GM21825 (cell line): ENCODE results near the gene XRCC3.

ENCODE experiments used
- ATAC-seq: cut with Tn5 transposase; IDR thresholded peaks from one replicate; pipeline ENCODE4 v1.9.1; 2021; ENCODE audit warnings: mild to moderate bottlenecking, moderate library complexity; ENCODE audit not compliant: unreplicated experiment

XRCC3 gene

DNA sequence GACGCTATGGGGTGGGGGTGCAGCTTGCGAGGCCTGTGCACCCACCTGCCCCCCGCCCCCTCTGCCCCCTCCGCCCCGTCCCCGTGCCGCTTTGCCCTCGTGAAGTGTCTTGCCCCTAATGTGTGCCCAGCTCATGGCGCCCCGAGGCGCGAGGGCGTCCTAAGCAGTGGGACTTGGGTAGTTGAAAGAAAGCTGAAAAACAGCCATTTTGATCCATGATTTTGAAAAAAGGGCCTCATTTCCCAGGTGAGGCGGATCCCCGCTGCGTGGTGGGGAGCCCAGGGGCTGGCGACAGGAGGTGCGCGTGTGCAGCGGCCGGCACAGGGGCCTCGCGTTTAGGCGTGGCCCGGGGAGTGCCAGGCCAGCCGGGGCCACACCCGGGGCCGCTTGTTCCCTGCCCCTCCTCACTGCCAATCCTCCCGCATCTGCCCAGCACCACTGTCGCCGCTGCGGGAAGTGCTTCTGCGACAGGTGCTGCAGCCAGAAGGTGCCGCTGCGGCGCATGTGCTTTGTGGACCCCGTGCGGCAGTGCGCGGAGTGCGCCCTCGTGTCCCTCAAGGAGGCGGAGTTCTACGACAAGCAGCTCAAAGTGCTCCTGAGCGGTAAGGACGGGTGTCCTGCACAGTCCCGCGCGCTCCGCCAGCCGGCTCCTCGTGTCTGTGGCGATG lies 12.2 kb upstream of the XRCC3 start:
- ATAC-seq: no peak

DNA sequence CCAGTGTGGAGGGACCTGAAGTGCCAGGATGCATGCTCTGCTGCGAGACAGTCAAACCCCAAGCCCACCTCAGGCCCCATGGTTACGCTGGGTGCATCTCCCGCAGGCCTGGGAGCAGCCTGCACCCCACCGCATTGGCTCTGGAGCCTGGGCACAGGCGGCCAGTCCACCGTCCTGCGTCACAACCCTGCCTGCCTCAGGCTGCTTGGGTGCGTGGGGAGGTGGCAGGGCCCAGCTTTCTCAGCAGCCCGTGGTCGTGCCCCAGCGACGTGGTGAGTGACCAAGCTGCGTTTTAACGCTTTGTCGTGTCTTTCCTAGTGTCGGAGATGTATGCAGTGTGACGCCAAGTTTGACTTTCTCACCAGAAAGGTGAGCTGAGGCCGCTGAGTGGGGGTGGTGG lies 11.2 kb upstream of the XRCC3 start:
- ATAC-seq: no peak

DNA sequence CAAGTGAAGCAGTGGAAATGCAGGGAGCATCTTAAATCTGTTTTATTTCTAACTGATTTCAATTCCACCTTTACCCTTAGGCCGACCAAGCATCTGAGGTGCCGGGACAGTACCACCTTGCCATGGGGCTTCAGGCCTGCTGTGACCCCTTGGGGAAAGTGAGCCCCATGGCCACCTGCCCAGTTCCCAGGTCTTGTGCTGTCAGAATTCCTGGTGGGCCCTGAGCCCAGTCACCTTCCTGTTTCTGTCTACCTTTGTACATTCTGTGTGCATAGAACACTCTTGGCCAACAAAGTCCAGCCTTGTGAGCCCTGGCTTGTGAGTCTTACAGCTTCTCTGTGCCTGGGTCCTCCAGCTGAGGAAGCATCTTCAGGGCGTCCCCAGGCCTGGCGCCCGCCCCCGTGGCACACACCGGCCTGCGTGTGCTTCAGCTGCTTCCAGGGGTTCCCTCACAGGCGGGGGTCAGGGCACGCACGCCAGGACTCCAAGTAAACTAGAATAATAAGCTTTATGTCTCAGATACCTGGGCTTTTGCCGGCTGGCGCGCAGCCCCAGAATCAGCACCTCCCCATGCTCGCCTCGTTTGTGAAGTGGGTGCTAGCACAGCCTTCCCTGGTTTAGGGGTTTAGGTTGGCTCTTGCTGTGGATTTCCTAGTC lies 10.6 kb upstream of the XRCC3 start:
- ATAC-seq: no peak

DNA sequence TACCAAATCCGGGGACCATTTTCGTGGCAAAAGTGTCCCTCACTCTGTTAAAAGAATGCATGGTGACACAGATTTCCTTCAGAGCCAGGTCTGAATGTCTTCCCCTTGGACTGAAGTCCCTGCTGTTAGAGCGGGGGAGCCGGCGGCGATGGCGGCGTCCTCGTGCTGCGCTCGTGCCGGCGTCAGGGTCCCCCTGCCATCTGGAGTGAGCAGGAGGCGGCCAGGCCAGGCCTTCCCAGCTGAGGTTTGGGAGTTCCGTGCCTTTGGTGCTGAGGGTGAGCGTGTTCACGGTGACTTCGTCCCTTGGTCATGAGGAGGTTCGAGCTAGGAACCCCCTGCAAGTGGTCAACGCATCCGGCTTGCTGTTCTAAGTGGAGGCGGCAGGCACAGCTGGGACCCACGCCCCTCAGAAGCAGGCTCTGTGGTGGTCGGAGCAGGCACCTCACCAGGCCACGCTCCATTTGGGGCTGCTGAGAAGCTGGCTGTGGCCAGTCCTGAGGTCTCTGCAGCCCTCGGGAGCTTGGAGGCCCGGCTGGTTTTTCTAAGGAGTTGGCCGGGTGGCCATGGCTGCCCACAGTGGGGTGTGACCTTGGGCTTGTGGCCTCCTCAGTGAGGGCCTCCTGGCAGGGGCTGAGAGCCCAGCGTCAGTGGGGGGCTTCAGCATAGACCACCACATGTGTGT lies 9.9 kb upstream of the XRCC3 start:
- no peak for ATAC-seq

DNA sequence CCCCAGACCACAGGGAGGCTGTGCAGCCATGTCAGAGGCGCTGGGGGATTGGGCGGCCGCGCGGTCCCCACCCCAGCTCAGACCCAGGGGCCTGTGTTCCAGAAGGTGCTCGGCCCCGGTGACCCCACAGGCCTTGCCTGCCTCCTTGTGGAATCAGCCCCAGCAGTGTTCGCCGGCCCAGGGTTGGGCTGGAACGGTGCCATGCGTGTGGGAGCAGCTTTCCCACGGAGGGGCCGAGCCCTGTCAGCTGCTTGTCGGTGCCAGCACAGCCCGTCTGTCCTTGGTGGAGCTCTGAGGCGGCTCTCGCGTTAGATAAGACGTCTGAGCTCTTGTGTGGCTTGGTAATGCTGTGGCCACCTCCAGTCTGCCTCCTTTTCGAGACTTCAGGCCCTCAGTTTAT lies 8.9 kb upstream of the XRCC3 start:
- ATAC-seq: no peak

DNA sequence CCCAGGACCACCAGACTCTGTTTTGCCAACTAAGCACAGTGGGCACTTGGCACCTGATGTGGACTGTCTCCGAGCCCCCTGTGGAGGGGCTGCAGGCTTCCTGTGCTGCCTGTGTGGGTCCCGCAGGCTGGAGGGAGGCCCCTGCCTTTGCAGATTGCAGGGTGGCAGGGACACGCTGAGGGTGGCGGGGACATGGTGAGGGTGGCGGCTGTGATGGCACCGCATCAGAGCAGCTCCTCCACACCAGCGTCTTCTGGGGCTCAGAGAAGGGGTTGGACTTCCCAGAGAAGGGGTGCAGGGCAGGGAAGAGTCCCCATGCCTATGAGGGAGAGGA lies 8.5 kb upstream of the XRCC3 start:
- no peak for ATAC-seq

DNA sequence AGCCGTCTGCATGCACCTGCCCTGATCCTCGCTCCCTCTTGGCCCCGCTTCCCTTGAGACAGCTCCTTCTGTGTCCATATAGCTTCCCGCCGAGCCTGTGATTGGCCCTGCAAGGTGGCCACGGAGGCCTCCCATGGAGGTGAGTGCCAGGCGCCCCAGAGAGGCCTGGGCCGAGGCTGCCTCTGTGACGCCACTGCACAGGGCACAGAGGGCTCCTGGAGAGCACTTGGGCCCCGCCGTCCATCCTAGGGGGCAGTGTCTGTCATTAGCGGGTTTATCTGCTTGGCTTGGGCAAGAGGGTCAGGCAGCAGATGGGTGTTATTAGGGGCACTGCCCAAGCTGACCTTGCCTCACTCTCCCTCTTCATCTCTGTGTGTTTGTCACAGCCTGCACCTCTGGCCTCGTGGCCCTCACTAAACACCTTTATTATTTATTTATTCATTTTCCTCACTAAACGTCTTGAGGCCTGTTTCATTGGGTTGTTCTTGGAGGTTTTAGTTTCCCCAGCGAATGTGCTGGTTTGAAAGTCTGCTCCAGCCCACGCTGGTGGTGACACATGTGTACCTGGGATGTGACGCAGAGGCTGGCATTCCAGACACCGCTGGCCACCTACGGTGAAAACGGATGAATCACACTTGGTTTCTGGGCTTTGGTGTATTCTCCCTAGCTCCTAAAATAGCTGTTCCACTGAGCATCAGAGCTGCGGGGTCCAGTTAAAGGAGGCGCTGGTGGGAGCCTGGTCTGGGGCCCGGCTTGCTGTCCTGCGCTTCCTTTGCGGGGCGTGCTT lies 6.3 kb upstream of the XRCC3 start:
- no peak for ATAC-seq

DNA sequence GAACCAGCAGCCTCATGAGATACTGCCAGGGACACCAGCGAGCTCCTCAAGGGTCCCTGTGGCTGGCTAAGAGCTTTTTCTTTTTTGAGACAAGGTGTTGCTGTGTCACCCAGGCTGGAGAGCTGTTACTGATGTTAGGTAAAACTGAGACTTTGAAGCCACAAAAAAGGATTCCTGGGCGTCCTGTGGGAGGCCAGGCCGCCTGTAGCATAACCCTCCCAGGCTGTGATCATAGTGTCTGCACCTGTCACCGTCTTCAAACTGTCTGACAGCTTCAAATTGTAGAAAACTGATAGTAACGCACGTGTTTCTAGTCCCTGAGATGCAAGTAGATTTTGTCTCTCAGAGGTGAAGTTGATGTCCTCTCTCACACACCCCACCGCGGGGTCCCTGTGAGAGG lies 4.5 kb upstream of the XRCC3 start:
- ATAC-seq: no peak

DNA sequence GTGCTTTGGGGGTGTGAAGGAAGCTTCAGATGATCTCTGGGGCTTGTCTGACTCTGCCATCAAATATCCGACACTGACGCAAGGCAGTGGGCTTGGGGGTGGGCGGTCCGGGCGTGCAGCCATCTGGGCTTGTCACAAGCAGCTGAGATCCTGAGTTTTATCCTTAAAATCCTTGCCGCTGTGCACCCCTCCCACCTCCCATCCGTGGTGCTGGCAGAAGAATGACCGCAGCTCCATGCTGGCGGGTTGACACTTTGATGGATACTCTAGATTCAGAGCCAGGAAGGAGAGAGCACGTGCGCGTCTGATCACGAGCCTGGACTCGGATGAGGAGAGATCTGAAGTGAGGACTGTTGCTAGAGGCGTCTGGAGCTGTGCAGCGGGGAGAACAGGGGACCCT lies 3.3 kb upstream of the XRCC3 start:
- ATAC-seq: no peak

DNA sequence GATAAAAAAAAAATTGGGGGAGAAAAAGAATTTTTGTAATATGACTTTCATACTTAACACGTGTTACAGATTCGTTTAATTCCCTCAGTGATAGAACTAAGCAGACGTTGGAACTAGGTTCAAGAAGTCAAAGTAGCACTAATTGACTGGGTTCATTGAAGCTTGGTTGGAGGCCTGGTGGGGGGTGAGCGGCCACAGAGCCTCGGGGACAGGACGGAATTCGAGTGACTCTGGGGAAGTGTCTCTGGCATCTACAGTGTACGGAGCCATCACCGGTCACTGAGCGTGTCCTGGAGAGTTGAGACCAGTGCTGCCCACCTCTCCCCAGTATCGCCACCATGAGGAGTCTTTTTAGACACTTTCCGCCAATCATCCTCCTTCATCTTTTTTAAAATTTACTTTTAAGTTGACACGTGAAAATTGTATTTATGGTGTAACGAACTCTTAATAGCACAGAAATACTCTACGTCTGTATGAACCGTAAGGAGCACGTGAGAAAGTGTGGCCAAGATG lies 1.7 kb upstream of the XRCC3 start:
- ATAC-seq: no peak

DNA sequence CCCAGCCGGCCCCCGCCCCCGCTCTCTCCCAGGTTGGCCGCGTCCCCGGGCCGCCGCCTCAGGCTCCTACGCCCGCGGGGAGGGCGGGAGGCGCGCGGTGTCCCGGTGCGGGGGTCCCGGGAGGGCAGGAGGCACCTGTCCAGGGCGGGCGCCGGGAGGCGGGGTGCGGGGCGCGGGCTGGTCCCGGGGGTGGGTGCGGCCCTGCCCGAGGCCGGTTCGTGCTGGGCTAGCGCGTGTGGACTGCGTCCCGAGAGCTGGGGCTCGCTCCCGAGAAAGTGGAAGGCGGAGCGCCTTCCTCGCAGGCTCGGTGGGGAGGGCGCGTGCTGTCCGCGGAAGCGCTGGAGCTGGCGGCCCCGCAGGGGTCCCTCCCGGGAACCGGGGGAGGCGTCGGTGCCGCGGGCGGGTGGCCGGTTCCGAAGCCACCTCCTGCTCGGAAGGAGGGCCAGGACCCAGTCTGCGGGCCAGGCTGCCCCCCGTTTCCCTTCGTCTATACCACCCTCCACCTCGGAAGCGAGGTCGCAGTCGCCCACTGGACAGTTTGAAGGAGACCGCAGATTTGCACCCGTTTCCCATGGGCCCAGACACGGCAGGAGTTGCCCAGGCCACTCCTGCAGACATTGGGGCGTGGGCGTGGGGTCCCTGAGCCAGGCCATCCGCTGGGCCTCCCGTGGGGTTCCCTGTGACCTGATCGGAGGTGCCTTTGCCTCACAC lies 995 bp upstream of the XRCC3 start:
- ATAC-seq: peak; percentile 3

DNA sequence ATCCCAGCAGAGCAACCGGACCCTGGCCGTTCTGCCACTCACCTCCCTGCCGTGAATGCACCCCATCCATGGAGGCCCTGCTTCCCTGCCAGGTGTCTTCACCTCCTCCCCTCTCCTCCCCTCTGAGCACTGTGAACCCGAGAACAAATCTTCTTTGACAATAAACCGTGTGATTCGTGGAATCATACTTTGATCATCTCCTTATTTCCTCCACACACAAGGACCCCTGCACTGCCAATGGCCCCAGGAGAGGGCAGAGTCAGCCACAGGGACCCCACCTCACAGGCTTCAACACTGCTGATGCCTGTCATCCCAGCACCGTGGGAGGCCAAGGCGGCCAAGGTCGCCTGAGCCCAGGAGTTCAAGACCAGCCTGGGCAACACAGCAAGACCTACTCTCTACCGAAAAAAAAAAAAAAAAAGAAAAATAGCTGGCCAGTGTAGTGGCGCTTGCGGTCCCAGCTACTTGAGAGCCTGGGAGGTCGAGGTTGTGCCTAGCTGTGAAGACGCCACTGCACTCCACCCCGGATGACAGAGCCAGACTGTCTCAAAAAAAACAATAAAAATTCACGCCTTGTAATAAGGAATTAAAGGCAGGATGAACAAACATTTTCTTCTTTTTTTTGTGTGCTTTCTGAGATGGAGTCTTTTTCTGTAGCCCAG lies 1.1 kb downstream of the XRCC3 start:
- no peak for ATAC-seq

DNA sequence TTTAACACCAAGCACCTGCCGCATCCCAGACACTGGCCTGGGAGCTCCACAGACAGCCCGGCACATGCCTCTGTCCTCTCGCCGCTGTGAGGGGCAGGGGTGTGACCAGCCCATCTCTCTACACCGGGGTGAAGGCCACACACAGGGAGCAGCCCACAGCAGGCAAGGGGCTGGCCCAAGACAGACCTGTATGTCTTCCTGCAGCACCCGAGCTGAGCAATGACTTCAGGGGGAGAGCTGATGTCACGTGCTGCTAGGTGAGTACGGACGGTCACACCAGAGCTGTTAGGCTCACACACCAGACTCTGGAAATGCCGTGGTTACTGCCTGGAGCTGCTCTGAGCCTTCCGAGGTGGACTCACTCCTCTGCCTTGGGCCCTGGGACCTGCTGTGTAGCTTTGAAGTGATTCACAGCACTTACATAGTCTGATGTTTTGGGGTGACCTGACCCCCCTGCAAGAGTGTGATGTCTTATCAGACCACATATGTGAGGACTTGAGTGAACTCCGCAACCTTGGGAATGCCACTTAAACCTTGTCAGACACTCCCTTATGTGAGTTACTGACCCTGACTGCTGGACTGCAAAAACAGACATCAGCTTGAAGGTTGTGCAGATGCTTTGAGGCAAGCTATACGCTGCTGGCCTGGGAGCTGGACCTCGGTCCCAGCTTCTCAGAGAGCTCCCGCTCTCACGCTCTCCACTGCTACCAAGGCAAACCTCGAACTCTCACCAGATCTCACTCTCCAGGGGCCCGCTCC lies 1.8 kb downstream of the XRCC3 start:
- ATAC-seq: no peak

DNA sequence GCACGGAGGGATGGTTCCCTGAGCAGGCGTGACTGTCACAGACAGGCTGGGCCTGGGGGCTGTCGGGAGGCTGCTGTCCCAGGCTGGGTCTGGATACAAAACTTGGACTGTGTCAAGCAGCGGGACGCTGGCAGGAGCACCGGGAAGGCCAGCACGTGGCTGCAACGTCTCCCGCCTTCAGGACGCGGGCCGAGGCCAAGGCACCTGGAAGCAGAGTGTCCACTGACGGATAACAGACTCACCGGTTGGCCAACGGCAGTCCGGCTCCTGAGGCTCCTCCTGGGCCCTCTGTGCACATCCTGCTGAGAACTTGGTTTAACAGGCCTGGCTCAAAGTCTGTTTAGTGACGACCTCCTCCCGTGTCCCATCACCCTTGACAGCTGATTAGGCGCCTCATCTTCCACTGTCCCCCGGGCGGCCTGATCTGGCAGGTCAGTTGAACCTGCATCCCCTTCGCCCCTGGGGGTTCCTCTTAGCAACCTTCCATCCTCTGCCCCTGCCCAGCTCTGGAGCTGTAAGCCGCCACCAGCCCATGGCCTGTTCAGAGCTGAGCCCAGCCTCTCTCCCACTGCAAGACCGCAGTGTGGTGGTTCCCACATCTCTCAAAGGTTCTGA lies 2.5 kb downstream of the XRCC3 start:
- no peak for ATAC-seq

DNA sequence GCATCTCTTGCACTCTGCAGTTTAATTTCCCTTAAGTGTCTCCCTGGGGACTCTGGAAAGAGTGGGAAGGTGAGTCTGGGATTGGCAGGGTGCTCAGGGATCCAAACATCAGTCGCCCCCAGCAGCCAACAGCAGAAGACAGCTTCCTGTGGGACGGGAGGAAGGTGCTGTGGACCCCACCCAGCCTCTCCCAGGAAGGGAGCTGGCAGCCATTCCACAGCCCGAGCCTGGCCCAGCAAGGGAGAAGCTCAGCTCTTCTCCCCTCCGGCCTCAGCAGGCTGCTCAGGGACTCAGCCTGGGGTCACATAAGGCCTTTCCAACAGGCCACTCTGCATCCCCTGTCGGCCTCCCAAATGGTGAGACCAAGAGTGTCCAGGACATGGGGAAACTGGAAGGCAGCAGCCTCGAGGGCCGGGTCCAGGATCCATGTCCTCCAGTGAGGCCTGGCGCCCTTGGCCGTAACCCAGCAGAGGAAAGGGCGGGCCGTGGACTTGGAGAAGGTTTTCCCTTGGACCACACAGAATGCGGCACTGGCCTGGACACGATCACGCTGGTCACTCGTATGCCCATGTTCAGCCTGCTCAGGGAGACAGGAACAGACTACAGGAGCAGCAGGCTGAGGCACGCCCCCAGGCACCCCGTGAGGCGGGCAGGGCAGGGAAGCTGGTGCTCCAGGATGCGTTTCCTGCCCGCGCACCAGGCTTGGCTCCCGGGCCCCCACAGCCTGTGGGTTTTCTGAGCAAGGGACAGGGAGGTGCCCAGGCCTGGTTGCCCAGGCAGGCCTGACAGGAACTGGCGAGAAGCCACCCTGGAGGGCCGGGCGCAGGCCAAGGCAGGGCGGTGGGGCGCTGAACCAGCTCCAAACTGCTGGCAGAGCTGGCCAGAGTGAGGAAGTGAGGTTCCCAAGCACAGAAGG lies 3.5 kb downstream of the XRCC3 start:
- no peak for ATAC-seq

DNA sequence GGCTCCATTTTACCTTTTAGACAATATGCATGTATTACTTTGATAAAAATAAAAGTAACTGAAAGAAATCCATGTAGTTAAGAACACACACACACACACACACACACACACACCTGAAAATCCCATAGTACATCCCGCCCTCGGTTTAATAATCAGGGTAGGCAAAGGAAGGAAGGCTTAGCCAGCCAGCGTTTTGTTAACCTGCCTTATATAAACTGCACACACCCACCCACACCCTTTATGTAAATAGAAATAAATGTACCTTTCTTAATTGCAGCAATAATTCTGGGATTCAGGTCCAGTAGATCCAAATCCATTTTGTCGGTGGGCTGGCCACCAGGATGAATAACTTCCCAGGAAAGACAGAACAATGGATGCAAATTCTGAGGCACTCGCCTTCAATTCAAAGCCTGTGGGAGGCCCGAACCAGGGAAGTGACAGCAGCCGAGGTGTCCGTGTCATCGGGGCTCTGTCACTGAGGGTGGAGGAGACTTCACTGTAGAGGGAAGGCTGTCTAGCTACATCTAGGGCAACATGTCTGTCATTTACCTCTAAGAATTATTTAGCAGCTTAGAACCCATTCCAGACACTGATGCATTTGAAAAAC lies 4.4 kb downstream of the XRCC3 start:
- ATAC-seq: no peak

DNA sequence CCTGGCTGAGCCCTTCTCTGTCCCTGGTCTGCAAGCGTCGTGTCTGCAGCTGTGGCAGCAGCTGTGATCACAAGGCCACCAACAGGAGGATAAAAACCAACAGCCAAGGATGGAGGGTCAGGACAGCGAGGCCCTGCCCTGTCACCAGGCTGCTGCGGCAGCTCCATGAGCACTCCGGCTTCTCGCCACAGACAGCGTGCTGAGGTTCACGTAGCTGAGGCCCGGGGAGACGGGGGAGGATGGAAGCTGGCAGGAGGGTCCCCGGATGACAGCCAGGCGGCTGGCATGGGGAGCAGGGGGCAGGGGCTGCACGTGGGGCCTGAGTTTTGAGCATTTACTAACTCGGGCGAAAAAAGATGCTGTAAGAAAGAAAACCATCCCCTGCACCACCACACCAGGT lies 5.4 kb downstream of the XRCC3 start:
- no peak for ATAC-seq

DNA sequence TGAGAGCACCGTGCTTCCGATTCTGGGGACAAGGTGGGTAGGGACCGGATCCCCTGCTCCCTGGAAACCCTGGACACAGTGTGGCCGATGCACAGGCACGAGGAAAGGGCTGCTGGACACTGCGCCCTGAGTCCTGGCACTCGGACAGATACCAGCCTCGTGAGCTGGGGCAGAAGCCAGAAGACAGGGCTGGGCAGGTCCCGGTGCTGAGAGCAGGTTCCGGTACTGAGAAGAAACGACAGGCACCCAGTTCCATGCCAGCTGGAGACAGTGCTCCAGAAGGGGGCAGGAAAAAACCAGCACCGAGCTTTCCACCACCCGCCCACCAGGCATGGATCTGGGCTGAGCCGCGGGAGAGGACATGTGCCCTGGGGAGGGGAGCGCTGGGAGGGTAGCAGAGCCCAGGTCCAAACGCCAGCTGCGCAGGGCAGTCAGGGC lies 6.5 kb downstream of the XRCC3 start:
- no peak for ATAC-seq
